Mesodermal cell (in vitro differentiated cells): Measurements from ENCODE around the gene ANO7.

Source experiments
- H3K27ac ChIP-seq: 2 replicates; pipeline ENCODE4 v1.7.0; 2013; ENCODE audit warnings: mild to moderate bottlenecking, low read depth, low read length, moderate library complexity; ENCODE audit not compliant: severe bottlenecking
- H3K36me3 ChIP-seq: 2 replicates; pipeline ENCODE4 v1.7.1; 2013; ENCODE audit warnings: mild to moderate bottlenecking, low read length, moderate library complexity; ENCODE audit not compliant: control insufficient read depth, insufficient read depth
- H3K4me1 ChIP-seq: one replicate; pipeline ENCODE4 v1.7.1; 2013; ENCODE audit warnings: mild to moderate bottlenecking, low read length; ENCODE audit not compliant: insufficient read depth, control insufficient read depth, poor library complexity, severe bottlenecking
- H3K4me3 ChIP-seq: 2 replicates; pipeline ENCODE4 v1.7.0; 2013; ENCODE audit warnings: low read length, control low read depth, mild to moderate bottlenecking; ENCODE audit not compliant: insufficient read depth, poor library complexity, severe bottlenecking; ENCODE audit errors: extremely low read depth
- H3K9me3 ChIP-seq: 2 replicates; pipeline ENCODE4 v1.7.1; 2013; ENCODE audit warnings: mild to moderate bottlenecking, low read length, moderate library complexity; ENCODE audit not compliant: control insufficient read depth
- WGBS, 2 experiments: methylation state at CpG; one replicate each; pipeline ENCODE4 v1.1.5; 2013; ENCODE audit warnings: missing lambda C conversion rate in 2 of 2; ENCODE audit not compliant: insufficient coverage in 2 of 2; 5-methylcytosine and 5-hydroxymethylcytosine counted together

The ANO7 gene

DNA sequence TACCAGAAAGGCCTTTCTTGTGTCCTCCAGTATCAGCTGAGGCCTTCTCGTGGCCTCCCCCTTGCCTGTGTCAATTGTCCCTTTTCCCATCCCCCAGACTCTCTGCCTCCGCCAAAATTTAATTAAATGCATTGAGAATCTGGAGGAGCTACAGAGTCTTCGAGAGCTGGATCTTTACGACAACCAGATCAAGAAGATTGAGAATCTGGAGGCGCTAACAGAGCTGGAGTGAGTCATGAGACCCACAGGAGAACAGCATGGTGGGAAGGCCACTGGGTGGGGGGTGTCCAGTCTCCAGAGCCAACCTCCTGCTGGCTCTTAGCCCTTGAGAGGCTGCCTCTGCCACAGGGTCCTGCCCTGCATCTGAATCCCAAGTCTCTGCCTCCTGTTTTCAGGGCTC lies 29.4 kb upstream of the ANO7 start:
- Histone ChIP-seq H3K27ac (no peak overlapping the region), H3K4me1 (peaks cover 3% of the 10 kb centered on the region), H3K4me3 (no peak overlapping the region), H3K9me3 (no peaks in the 10 kb centered on the region), H3K36me3 (peaks cover 35% of the 10 kb centered on the region)
- 98 to 100% methylated on average over 4 to 5 of the region's 5 CpGs for WGBS, 2 experiments

DNA sequence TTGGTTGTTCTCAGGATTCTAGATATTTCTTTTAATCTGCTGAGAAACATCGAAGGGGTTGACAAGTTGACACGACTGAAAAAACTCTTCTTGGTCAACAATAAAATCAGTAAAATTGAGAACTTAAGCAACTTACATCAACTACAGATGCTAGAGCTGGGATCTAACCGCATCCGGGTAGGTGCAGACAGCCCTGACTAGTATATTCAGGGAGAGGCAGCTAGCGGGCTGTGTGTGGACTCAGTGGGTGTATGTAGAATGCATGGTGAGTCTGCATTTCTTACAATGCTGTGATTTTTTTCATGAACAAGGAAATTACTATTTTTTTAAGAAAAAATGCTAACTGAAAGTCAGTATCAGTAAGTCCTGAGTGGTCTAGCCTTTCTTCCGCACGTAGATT lies 28.2 kb upstream of the ANO7 start:
- Histone ChIP-seq H3K36me3 (peaks cover 40% of the 10 kb centered on the region), H3K4me1 (peaks cover 3% of the 10 kb centered on the region), H3K27ac (no peak overlapping the region), H3K9me3 (no peaks in the 10 kb centered on the region), H3K4me3 (no peak overlapping the region)
- 90 to 97% methylated on average over 2 to 5 of the region's 7 CpGs for WGBS, 2 experiments

DNA sequence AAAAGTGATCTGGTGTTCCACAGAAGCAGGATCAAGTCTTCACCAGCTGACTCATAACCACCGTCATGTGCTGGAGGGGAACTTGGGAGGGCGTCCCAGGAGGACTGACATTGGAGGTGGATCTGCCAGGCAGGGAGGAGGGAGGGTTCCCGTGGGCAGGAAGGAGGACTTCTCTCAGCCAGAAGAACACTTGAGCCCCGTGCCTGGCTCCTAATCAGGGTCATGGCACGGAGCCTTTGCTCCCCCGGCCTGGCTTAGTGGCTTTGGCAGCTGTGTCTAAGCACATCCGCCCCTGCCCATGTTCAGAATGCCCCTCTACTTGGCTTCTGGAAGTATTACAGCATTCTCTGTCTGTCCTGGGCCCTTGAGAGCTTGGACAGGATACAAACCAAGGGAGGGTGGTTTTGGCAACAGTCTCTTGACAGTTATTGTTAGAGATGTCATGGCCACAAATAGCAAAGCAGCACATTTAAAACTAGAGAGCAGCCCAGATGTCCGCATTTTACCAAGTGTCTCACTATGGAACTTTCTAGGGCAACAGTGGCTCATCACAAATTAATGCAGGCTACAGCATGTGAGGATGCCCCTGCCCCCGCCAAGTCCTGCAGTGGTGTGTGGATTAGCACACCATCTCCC lies 26.7 kb upstream of the ANO7 start:
- Histone ChIP-seq H3K36me3 (peaks cover 48% of the 10 kb centered on the region), H3K4me3 (no peak overlapping the region)
- WGBS, 2 experiments, result 83% methylated on average over 7 to 9 of the region's 9 CpGs

DNA sequence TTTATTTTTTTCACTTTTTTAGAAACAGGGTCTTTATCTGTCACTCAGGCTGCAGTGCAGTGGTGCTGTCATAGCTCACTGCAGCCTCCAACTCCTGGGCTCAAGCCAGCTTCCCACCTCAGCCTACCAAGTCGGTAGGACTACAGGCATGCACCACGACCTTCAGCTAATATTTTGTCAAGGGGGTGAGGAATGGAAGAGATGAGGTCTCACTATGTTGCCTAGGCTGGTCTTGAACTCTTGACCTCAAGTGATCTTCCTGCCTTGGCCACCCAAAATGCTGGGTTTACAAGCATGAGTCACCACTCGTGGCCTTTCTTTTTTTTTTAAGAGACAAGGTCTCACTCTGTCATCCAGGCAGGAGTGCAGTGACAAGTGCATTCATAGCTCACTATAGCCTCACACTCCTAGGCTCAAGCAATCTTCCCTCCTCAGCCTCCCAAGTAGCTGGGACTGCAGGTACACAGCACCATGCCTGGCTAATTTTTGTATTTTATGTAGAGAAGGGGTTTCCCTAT lies 24.8 kb upstream of the ANO7 start:
- 80 to 85% methylated on average over 1 to 2 of the region's 3 CpGs for WGBS, 2 experiments
- peaks cover 49% of the 10 kb centered on the region for H3K36me3 ChIP-seq
- no peak overlapping the region for H3K4me3 ChIP-seq
- H3K4me1 ChIP-seq, result peaks cover 3% of the 10 kb centered on the region
- no peak overlapping the region for H3K27ac ChIP-seq
- no peaks in the 10 kb centered on the region for H3K9me3 ChIP-seq

More for the DNA sequence above, 26.7 kb upstream of the ANO7 start:
- Histone ChIP-seq H3K9me3 (no peaks in the 10 kb centered on the region), H3K27ac (no peak overlapping the region), H3K4me1 (peaks cover 3% of the 10 kb centered on the region)

DNA sequence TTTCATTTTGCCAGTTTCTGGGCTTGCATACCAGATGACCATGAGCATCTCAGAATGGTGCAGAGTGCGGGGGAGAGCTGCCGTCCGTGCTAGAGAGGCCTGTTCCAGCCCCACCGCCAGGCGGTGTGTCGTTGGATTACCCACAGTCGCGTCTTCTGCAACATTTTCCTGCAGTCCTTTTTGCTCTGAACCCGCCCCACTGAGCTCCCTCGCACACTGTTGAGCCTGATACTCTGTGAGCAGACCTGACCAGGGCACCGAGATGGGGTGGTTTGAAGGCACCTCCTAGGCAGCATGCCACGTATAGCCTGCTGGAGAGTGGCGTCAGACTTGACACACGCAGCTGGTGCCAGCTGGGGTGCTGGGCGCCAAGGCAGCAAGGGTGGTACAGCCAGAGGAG lies 20.1 kb upstream of the ANO7 start:
- 91 to 93% methylated on average over 15 of the region's 15 CpGs for WGBS, 2 experiments
- H3K27ac ChIP-seq, result no peak overlapping the region
- H3K4me3 ChIP-seq, result no peak overlapping the region
- H3K36me3 ChIP-seq, result peaks cover 56% of the 10 kb centered on the region
- H3K4me1 ChIP-seq, result no peaks in the 10 kb centered on the region
- H3K9me3 ChIP-seq, result peaks cover 9% of the 10 kb centered on the region

DNA sequence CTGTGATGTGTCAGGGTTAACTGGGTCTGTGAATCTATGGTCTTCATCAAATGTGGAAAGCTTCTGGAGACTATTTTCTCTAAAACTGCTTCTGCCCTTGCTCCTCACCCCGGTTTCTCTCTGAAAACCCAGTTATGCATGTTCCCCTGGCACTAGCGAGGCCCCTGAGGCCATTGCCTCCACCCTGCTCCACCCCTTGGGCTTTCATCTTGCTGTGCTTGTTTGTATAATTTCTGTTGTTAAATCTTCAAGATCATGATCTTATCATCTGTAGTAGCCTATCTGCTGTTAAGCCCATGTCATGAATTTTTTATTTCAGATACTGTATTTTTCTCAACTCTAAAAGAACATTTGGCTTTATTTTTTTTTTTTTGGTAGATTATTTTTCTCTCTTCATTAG lies 14.9 kb upstream of the ANO7 start:
- Histone ChIP-seq H3K27ac (no peak overlapping the region), H3K4me3 (no peak overlapping the region), H3K36me3 (peaks cover 47% of the 10 kb centered on the region), H3K4me1 (no peaks in the 10 kb centered on the region), H3K9me3 (peaks cover 9% of the 10 kb centered on the region)
- WGBS, 2 experiments, result 100% methylated on average over 2 of the region's 2 CpGs; no CpG with 5 or more reads in 1 of the 2 experiments

DNA sequence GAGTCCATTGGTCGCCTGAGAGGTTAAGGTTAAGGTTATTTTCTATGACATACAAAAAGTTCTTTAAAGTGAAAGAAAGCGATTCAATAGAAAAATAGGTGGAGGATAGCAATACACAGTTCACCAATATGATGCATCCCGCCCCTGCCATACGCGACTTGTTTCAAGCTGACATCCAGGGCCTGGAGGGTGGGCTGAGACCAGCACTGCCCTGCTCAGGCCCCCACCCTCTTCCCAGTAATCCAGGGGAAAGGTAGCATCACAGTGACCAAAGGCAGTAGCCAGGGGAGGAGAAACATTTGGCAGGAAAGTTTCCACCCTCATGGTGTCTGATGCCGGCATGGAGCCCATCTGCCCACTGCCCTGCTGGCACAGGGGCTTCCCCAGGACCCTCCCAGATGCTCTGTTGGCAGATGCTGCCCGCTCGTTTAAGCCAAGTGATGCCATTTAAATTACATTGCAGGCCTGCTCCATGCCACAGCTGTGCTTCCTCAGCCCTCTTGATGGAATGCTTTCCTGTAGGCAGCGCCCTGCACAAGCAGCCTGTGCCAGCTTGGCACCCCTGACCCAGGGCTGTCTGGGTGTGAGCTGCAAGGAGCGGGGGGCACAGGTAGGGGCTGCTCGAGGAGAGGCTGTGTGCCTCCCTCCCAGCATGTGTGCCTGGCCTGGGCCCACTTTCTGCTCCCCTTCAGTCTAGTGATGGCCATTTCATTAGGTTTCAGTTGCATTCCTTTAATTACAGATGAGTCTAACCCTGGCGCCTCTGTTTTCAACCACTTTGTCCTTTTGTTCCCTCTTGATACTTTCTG lies 10.7 kb upstream of the ANO7 start:
- no peaks in the 10 kb centered on the region for H3K9me3 ChIP-seq
- no peak overlapping the region for H3K4me3 ChIP-seq
- no peak overlapping the region for H3K27ac ChIP-seq
- peaks cover 24% of the 10 kb centered on the region for H3K36me3 ChIP-seq
- no peaks in the 10 kb centered on the region for H3K4me1 ChIP-seq
- 95 to 98% methylated on average over 9 of the region's 12 CpGs for WGBS, 2 experiments

DNA sequence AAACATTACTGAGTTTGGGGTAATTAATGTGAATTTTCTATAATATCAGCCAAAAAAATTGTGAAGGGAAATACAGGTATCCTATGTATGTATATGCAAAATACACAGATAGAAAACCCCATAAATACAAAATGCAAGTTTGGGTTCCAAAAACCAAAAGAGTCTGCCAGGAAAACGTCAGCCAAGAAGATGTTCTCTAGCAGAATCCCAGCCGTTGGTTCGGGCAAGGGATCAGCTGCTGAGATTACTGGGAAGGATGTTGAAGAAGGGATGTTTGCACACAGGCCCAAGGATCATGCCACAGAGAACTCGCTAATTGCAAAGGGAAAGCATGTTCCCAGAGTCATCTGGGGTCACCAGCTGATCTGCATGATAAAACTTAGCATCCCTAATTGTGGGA lies 9.5 kb upstream of the ANO7 start:
- H3K4me1 ChIP-seq, result no peaks in the 10 kb centered on the region
- H3K36me3 ChIP-seq, result peaks cover 25% of the 10 kb centered on the region
- 79 to 86% methylated on average over 4 of the region's 4 CpGs for WGBS, 2 experiments
- no peak overlapping the region for H3K27ac ChIP-seq
- H3K9me3 ChIP-seq, result no peaks in the 10 kb centered on the region
- H3K4me3 ChIP-seq, result no peak overlapping the region

DNA sequence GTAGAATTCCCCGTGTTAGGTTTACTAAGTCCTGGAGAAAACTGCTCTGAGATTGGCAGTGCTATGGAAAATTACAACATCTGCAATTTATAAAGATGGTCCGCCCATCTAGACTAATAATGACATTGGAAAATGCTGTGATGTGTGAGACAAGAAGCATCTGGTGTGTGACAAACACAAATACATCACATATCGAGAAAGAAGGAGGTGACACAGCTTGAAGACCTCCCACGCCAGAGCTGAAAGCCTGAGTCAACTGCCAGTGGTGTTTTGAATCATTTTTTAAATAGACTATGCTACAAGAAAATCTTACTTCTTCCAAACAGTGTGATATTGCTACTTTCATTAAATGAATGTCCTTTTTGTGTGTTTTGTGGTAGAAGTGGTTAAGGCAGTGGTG lies 8.6 kb upstream of the ANO7 start:
- H3K9me3 ChIP-seq, result no peaks in the 10 kb centered on the region
- H3K4me1 ChIP-seq, result no peaks in the 10 kb centered on the region
- no peak overlapping the region for H3K4me3 ChIP-seq
- no peak overlapping the region for H3K27ac ChIP-seq
- H3K36me3 ChIP-seq, result peaks cover 23% of the 10 kb centered on the region
- 88% methylated on average over 2 of the region's 4 CpGs; no CpG with 5 or more reads in 1 of the 2 experiments for WGBS, 2 experiments

DNA sequence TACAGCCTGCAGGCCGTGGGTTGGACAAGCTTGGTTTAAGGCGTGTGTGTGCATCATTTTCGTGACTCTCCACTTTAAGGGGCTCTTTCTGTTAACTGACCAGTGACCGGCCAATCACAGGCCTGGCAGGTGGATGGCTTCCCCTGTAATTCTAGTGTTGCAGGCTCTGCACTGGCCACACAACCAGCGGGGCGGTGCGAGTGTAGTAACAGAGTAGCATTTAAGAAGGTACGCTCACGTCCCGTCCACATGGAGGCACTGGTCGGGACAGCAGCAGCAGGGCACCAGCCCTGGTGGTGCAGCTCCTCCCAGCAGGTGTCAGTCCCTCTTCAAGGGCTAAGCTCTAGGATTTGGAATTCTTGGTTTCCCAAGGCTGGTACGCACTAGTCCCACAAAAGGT lies 8.0 kb upstream of the ANO7 start:
- Histone ChIP-seq H3K4me1 (no peaks in the 10 kb centered on the region), H3K36me3 (peaks cover 19% of the 10 kb centered on the region), H3K9me3 (no peaks in the 10 kb centered on the region), H3K27ac (no peak overlapping the region), H3K4me3 (no peak overlapping the region)
- 77% methylated on average over 11 to 12 of the region's 12 CpGs for WGBS, 2 experiments

DNA sequence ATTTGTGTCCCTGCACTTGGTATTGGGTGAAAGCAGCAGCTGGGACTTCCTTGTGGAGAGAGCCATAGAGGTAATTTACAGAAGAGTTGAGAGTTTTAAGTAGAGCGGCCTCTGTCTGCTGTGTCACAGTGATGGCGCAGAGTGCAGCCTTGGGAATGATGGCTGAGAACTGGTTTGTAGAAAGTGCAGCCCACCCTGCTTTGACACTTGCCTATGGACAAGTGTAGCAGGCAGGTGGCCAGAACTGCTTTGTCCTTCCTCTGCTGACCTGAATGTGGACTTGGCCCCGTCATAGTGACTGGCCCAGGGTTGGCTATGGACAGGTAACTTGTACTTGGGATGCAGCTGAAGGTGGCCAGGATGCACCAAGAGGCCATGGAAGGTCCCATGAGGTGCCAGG lies 6.4 kb upstream of the ANO7 start:
- Histone ChIP-seq H3K36me3 (peaks cover 17% of the 10 kb centered on the region), H3K9me3 (no peaks in the 10 kb centered on the region), H3K4me1 (no peaks in the 10 kb centered on the region), H3K27ac (no peak overlapping the region), H3K4me3 (no peak overlapping the region)
- 100% methylated on average over 3 of the region's 3 CpGs for WGBS, 2 experiments
